ENCODE data around the gene ITIH2. TPM values are rescaled to one million over a fixed set of nuclear protein-coding genes. Genes with fewer than 3 reads are reported as not detected.

Gene ITIH2
- total RNA-seq, 1 experiment from 2014 or later, result 1.7 TPM

GRCh38 chr10:7787150-7787856 lies 84.2 kb downstream of the ITIH2 start:
- CTCF ChIA-PET, result interaction anchor here (0.6 to 2.1 kb wide), 6 partner anchors 10 to 1091 kb away, joined by 3 to 9 read pairs (median 6); partner anchors contain the start of gene TAF3

GRCh38 chr10:7787857-7788638 lies 84.9 kb downstream of the ITIH2 start, which contains the start of the genes ATP5F1C and KIN:
Gene ATP5F1C (plus strand): TSS chr10:7788177. CDS start chr10:7788208, 31 bp downstream.
Gene KIN (minus strand): TSS chr10:7787993. CDS start chr10:7787933, 60 bp downstream.
- TF ChIP-seq CTCF (IDR thresholded peaks at IDR 0.05; ENCODE audit: unreplicated experiment), result no peak
- intact Hi-C loops (cut with micrococcal nuclease; ENCODE audit: unreplicated experiment), result loop anchor here (5.0 kb wide), 1 partner anchor 101 kb away; no protein-coding TSS in a partner anchor
- no peak within 1 kb of the TSS for H3K4me3 Mint-ChIP-seq (ENCODE audit: low read depth, unreplicated experiment)
- no peaks in the 10 kb centered on the region for H3K9me3 Mint-ChIP-seq (ENCODE audit: low read depth, unreplicated experiment)
- H3K27ac Mint-ChIP-seq (ENCODE audit: unreplicated experiment), result peak within 1 kb of the TSS; percentile 42
- peaks cover 32% of the 10 kb centered on the region for H3K4me1 Mint-ChIP-seq (ENCODE audit: low read depth, unreplicated experiment)
- DNase-seq, result peak; percentile 97
- BruUV-seq (replicated peaks), result no TSS peak
- peaks cover 14% of the 10 kb centered on the region for H3K36me3 Mint-ChIP-seq (ENCODE audit: insufficient read depth, unreplicated experiment)
- CTCF ChIA-PET, result interaction anchor here (1.0 to 2.1 kb wide), 5 partner anchors 9 to 1092 kb away, joined by 3 to 9 read pairs (median 6); partner anchors contain the start of gene TAF3
- H3K27me3 Mint-ChIP-seq (ENCODE audit: unreplicated experiment), result no peaks in the 10 kb centered on the region

More at GRCh38 chr10:7787150-7787856, 84.2 kb downstream of the ITIH2 start:
- peaks cover 14% of the 10 kb centered on the region for H3K36me3 Mint-ChIP-seq (ENCODE audit: insufficient read depth, unreplicated experiment)
- BruUV-seq (replicated peaks), result TSS peak; percentile 68
- no peaks in the 10 kb centered on the region for H3K27me3 Mint-ChIP-seq (ENCODE audit: unreplicated experiment)
- H3K4me3 Mint-ChIP-seq (ENCODE audit: low read depth, unreplicated experiment), result no peak overlapping the region
- intact Hi-C loops (cut with micrococcal nuclease; ENCODE audit: unreplicated experiment), result loop anchor here (5.0 kb wide), 1 partner anchor 100 kb away; no protein-coding TSS in a partner anchor
- peaks cover 25% of the 10 kb centered on the region for H3K4me1 Mint-ChIP-seq (ENCODE audit: low read depth, unreplicated experiment)
- TF ChIP-seq CTCF (IDR thresholded peaks at IDR 0.05; ENCODE audit: unreplicated experiment), result no peak
- peak; percentile 3 for DNase-seq
- no peaks in the 10 kb centered on the region for H3K9me3 Mint-ChIP-seq (ENCODE audit: low read depth, unreplicated experiment)
- no peak overlapping the region for H3K27ac Mint-ChIP-seq (ENCODE audit: unreplicated experiment)

- no peak overlapping the region for H3K4me3 Mint-ChIP-seq (ENCODE audit: low read depth, unreplicated experiment)
- TF ChIP-seq CTCF (IDR thresholded peaks at IDR 0.05; ENCODE audit: unreplicated experiment), result no peak
- no peaks in the 10 kb centered on the region for H3K27me3 Mint-ChIP-seq (ENCODE audit: unreplicated experiment)
- peaks cover 35% of the 10 kb centered on the region for H3K4me1 Mint-ChIP-seq (ENCODE audit: low read depth, unreplicated experiment)
- H3K36me3 Mint-ChIP-seq (ENCODE audit: insufficient read depth, unreplicated experiment), result peaks cover 14% of the 10 kb centered on the region
- no peaks in the 10 kb centered on the region for H3K9me3 Mint-ChIP-seq (ENCODE audit: low read depth, unreplicated experiment)
- CTCF ChIA-PET, result interaction anchor here (1.0 to 2.1 kb wide), 4 partner anchors 30 to 1093 kb away, joined by 3 to 9 read pairs (median 4); partner anchors contain the start of gene TAF3
- BruUV-seq (replicated peaks), result no TSS peak
- H3K27ac Mint-ChIP-seq (ENCODE audit: unreplicated experiment), result peak overlapping the region; percentile 42
- intact Hi-C loops (cut with micrococcal nuclease; ENCODE audit: unreplicated experiment), result loop anchor here (5.0 kb wide), 1 partner anchor 101 kb away; no protein-coding TSS in a partner anchor
- DNase-seq, result peak; percentile 20
These were observed 85.6 kb downstream of the ITIH2 start for GRCh38 chr10:7788639-7789286.

GRCh38 chr10:7789390-7789789 lies 86.3 kb downstream of the ITIH2 start:
- DNase-seq, result peak; percentile 14

More at GRCh38 chr10:7789390-7789789, 86.3 kb downstream of the ITIH2 start:
- Mint-ChIP-seq H3K4me3 (ENCODE audit: low read depth, unreplicated experiment) (no peak overlapping the region), H3K4me1 (ENCODE audit: low read depth, unreplicated experiment) (peaks cover 40% of the 10 kb centered on the region), H3K27ac (ENCODE audit: unreplicated experiment) (peak overlapping the region; percentile 42), H3K27me3 (ENCODE audit: unreplicated experiment) (no peaks in the 10 kb centered on the region), H3K36me3 (ENCODE audit: insufficient read depth, unreplicated experiment) (peaks cover 14% of the 10 kb centered on the region), H3K9me3 (ENCODE audit: low read depth, unreplicated experiment) (no peaks in the 10 kb centered on the region)
- TF ChIP-seq CTCF (IDR thresholded peaks at IDR 0.05; ENCODE audit: unreplicated experiment), result no peak
- CTCF ChIA-PET, result interaction anchor here (0.6 kb wide), 1 partner anchor 73 kb away, joined by 4 read pairs; no protein-coding TSS in a partner anchor
- no TSS peak for BruUV-seq (replicated peaks)
- intact Hi-C loops (cut with micrococcal nuclease; ENCODE audit: unreplicated experiment), result loop anchor here (5.0 kb wide), 1 partner anchor 102 kb away; no protein-coding TSS in a partner anchor
